Astrocyte of the spinal cord (primary cell): ENCODE data around the gene VWC2L.

ENCODE experiments used
- DNase-seq: peaks from one replicate; pipeline ENCODE4 v3.0.0; 2011; ENCODE audit warnings: low read depth, low spot score
- H3K4me3 ChIP-seq: 2 replicates; pipeline ENCODE4 v1.5.1; 2011; ENCODE audit warnings: low read depth, mild to moderate bottlenecking, low read length, moderate library complexity
- CTCF ChIP-seq: IDR thresholded peaks from 2 replicates; pipeline ENCODE4 v1.5.1; 2012; ENCODE audit warnings: low read depth, mild to moderate bottlenecking, low read length, inconsistent platforms
- in situ Hi-C: cut with HindIII; loops from 2 replicates; pipeline ENCODE4 v1.10.0; 2017; ENCODE audit warnings: low sequenced_read_pairs

VWC2L gene

GRCh38 chr2:214601852-214602633, 191.2 kb downstream of the VWC2L start:
- in situ Hi-C loops, result no loop called here
- no peak for TF ChIP-seq CTCF

GRCh38 chr2:214604861-214605260, 194.0 kb downstream of the VWC2L start:
- DNase-seq, result peak; percentile 59
- TF ChIP-seq CTCF, result no peak
- H3K4me3 ChIP-seq, result no peak overlapping the region
- in situ Hi-C loops, result no loop called here

More at GRCh38 chr2:214601852-214602633, 191.2 kb downstream of the VWC2L start:
- H3K4me3 ChIP-seq, result no peak overlapping the region
- no peak for DNase-seq

GRCh38 chr2:214607051-214607450, 196.2 kb downstream of the VWC2L start:
- no peak overlapping the region for H3K4me3 ChIP-seq
- no peak for TF ChIP-seq CTCF
- in situ Hi-C loops, result no loop called here
- DNase-seq, result no peak

GRCh38 chr2:214611015-214611414, 200.2 kb downstream of the VWC2L start:
- H3K4me3 ChIP-seq, result no peak overlapping the region
- no peak for TF ChIP-seq CTCF
- in situ Hi-C loops, result no loop called here
- no peak for DNase-seq

- no peak for DNase-seq
- in situ Hi-C loops, result no loop called here
- TF ChIP-seq CTCF, result no peak
- no peak overlapping the region for H3K4me3 ChIP-seq
These were observed 213.4 kb downstream of the VWC2L start for GRCh38 chr2:214624166-214624760.

- DNase-seq, result peak; percentile 37
- in situ Hi-C loops, result no loop called here
- TF ChIP-seq CTCF, result no peak
- no peak overlapping the region for H3K4me3 ChIP-seq
These were observed 217.2 kb downstream of the VWC2L start for GRCh38 chr2:214628091-214628490.
